HEK293 (cell line): ENCODE data around the gene NAALADL2.

ENCODE experiments used
- CTCF ChIA-PET: fragments of 350-600 bp; formaldehyde crosslinking; extraction: SDS; loops from one replicate; lab custom pipeline; 2021; ENCODE audit warnings: antibody characterized with exemption; lab: Yijun Ruan, JAX
- POLR2A ChIA-PET: fragments of 300-600 bp; formaldehyde crosslinking; extraction: SDS; loops from one replicate; lab custom pipeline; 2020; ENCODE audit warnings: antibody characterized with exemption, inconsistent platforms; lab: Yijun Ruan, JAX
- H3K27ac ChIP-seq: fragments of 200-500 bp; sonication (Bioruptor generic); 2 replicates; pipeline ENCODE4 v1.5.1; 2014; ENCODE audit warnings: low read depth, low read length, control low read depth, inconsistent platforms; ENCODE audit errors: extremely low read depth
- H3K36me3 ChIP-seq, 2 experiments: fragments of 200-500 bp in 1 of 2; sonication (Bioruptor generic) in 1 of 2; 1 replicate in 1 of 2; 2 replicates in 1 of 2; pipeline ENCODE4 v1.5.1; 2014 to 2017; ENCODE audit warnings: inconsistent platforms in 2 of 2, low read length in 2 of 2; ENCODE audit not compliant: control insufficient read depth in 2 of 2, insufficient read depth in 1 of 2
- H3K4me1 ChIP-seq: fragments of 200-500 bp; sonication (Bioruptor generic); 2 replicates; pipeline ENCODE4 v1.5.1; 2014; ENCODE audit warnings: mild to moderate bottlenecking, low read length, inconsistent platforms; ENCODE audit not compliant: control insufficient read depth, insufficient read depth
- H3K4me3 ChIP-seq: 2 replicates; pipeline ENCODE4 v1.5.1; 2011; ENCODE audit warnings: low read depth, mild to moderate bottlenecking, control low read depth, low read length, moderate library complexity
- H3K9me3 ChIP-seq: fragments of 200-500 bp; sonication (Bioruptor generic); 2 replicates; pipeline ENCODE4 v1.5.1; 2014; ENCODE audit warnings: low read depth, low read length, inconsistent platforms; ENCODE audit not compliant: control insufficient read depth, insufficient read depth
- ATF2 ChIP-seq: fragments of 450-650 bp; formaldehyde crosslinking; IDR thresholded peaks from 2 replicates; pipeline ENCODE4 v1.5.1; 2016; ENCODE audit warnings: missing biosample characterization, missing genetic modification characterization, low read depth
- GFI1B ChIP-seq: fragments of 450-650 bp; formaldehyde crosslinking; IDR thresholded peaks from 2 replicates; pipeline ENCODE4 v1.5.1; 2016; ENCODE audit warnings: missing biosample characterization, missing genetic modification characterization
- MYNN ChIP-seq: fragments of 450-650 bp; formaldehyde crosslinking; IDR thresholded peaks from 2 replicates; pipeline ENCODE4 v1.5.1; 2016; ENCODE audit warnings: missing biosample characterization, missing genetic modification characterization, borderline replicate concordance
- OVOL3 ChIP-seq: fragments of 450-650 bp; formaldehyde crosslinking; IDR thresholded peaks from 2 replicates; pipeline ENCODE4 v1.5.1; 2016; ENCODE audit warnings: missing biosample characterization, missing genetic modification characterization
- PRDM2 ChIP-seq: fragments of 450-650 bp; formaldehyde crosslinking; IDR thresholded peaks from 2 replicates; pipeline ENCODE4 v1.5.1; 2016; ENCODE audit warnings: missing biosample characterization, missing genetic modification characterization, borderline replicate concordance
- REPIN1 ChIP-seq: fragments of 450-650 bp; formaldehyde crosslinking; IDR thresholded peaks from 2 replicates; pipeline ENCODE4 v1.5.1; 2017; ENCODE audit warnings: missing biosample characterization, missing genetic modification characterization, low read depth
- SCRT2 ChIP-seq: fragments of 450-650 bp; formaldehyde crosslinking; IDR thresholded peaks from 2 replicates; pipeline ENCODE4 v1.5.1; 2016; ENCODE audit warnings: missing biosample characterization, missing genetic modification characterization
- SETDB1 ChIP-seq: IDR thresholded peaks from one replicate; pipeline ENCODE4 v1.6.1; 2017; ENCODE audit warnings: mild to moderate bottlenecking, low read length, moderate library complexity, mixed read lengths; ENCODE audit not compliant: insufficient read length
- YY2 ChIP-seq: fragments of 450-650 bp; formaldehyde crosslinking; IDR thresholded peaks from 2 replicates; pipeline ENCODE4 v1.5.1; 2016; ENCODE audit warnings: missing biosample characterization, missing genetic modification characterization
- ZBTB17 ChIP-seq: fragments of 450-650 bp; formaldehyde crosslinking; IDR thresholded peaks from 2 replicates; pipeline ENCODE4 v1.5.1; 2016; ENCODE audit warnings: missing biosample characterization, missing genetic modification characterization
- ZBTB44 ChIP-seq: fragments of 450-650 bp; IDR thresholded peaks from 2 replicates; pipeline ENCODE4 v1.5.1; 2018; ENCODE audit warnings: missing biosample characterization, mild to moderate bottlenecking, missing genetic modification characterization
- ZEB2 ChIP-seq: fragments of 450-650 bp; formaldehyde crosslinking; IDR thresholded peaks from 2 replicates; pipeline ENCODE4 v1.5.1; 2016; ENCODE audit warnings: missing biosample characterization, missing genetic modification characterization
- ZNF133 ChIP-seq: fragments of 450-650 bp; formaldehyde crosslinking; IDR thresholded peaks from 2 replicates; pipeline ENCODE4 v1.5.1; 2016; ENCODE audit warnings: missing biosample characterization, missing genetic modification characterization
- ZNF138 ChIP-seq: fragments of 450-650 bp; formaldehyde crosslinking; IDR thresholded peaks from 2 replicates; pipeline ENCODE4 v1.5.1; 2016; ENCODE audit warnings: missing biosample characterization, missing genetic modification characterization, borderline replicate concordance
- ZNF2 ChIP-seq: fragments of 450-650 bp; formaldehyde crosslinking; IDR thresholded peaks from 2 replicates; pipeline ENCODE4 v1.5.1; 2016; ENCODE audit warnings: missing biosample characterization, missing genetic modification characterization
- ZNF202 ChIP-seq: fragments of 450-650 bp; formaldehyde crosslinking; IDR thresholded peaks from 2 replicates; pipeline ENCODE4 v1.5.1; 2016; ENCODE audit warnings: missing biosample characterization, missing genetic modification characterization, borderline replicate concordance
- ZNF221 ChIP-seq: fragments of 450-650 bp; formaldehyde crosslinking; IDR thresholded peaks from 2 replicates; pipeline ENCODE4 v1.5.1; 2017; ENCODE audit warnings: missing biosample characterization, missing genetic modification characterization, borderline replicate concordance
- ZNF530 ChIP-seq: fragments of 450-650 bp; formaldehyde crosslinking; IDR thresholded peaks from 2 replicates; pipeline ENCODE4 v1.5.1; 2016; ENCODE audit warnings: low read depth, missing biosample characterization, missing genetic modification characterization
- ZNF549 ChIP-seq: fragments of 450-650 bp; IDR thresholded peaks from 2 replicates; pipeline ENCODE4 v1.5.1; 2018; ENCODE audit warnings: missing biosample characterization, missing genetic modification characterization, mild to moderate bottlenecking, inconsistent platforms, moderate library complexity
- ZNF585B ChIP-seq: fragments of 450-650 bp; formaldehyde crosslinking; IDR thresholded peaks from 2 replicates; pipeline ENCODE4 v1.5.1; 2016; ENCODE audit warnings: missing biosample characterization, missing genetic modification characterization
- ZNF626 ChIP-seq: fragments of 450-650 bp; sonication (Bioruptor Pico); formaldehyde crosslinking; IDR thresholded peaks from 2 replicates; pipeline ENCODE4 v1.5.1; 2018; ENCODE audit warnings: missing biosample characterization, missing genetic modification characterization, inconsistent platforms
- ZNF654 ChIP-seq: fragments of 450-650 bp; formaldehyde crosslinking; IDR thresholded peaks from 2 replicates; pipeline ENCODE4 v1.5.1; 2016; ENCODE audit warnings: low read depth, missing biosample characterization, missing genetic modification characterization
- ZNF707 ChIP-seq: fragments of 450-650 bp; formaldehyde crosslinking; IDR thresholded peaks from 2 replicates; pipeline ENCODE4 v1.5.1; 2016; ENCODE audit warnings: missing biosample characterization, missing genetic modification characterization
- ZNF768 ChIP-seq: fragments of 450-650 bp; formaldehyde crosslinking; IDR thresholded peaks from 2 replicates; pipeline ENCODE4 v1.5.1; 2018; ENCODE audit warnings: missing biosample characterization, mild to moderate bottlenecking, missing genetic modification characterization
- ZNF791 ChIP-seq: fragments of 450-650 bp; formaldehyde crosslinking; IDR thresholded peaks from 2 replicates; pipeline ENCODE4 v1.5.1; 2016; ENCODE audit warnings: missing biosample characterization, missing genetic modification characterization
- TF ChIP-seq, protein P1 (sequence below): sonication (generic); formaldehyde crosslinking; IDR thresholded peaks from 2 replicates; pipeline ENCODE4 v1.8.1; 2022; ENCODE audit warnings: mild to moderate bottlenecking, moderate library complexity, missing genetic modification reagents

NAALADL2 gene

DNA sequence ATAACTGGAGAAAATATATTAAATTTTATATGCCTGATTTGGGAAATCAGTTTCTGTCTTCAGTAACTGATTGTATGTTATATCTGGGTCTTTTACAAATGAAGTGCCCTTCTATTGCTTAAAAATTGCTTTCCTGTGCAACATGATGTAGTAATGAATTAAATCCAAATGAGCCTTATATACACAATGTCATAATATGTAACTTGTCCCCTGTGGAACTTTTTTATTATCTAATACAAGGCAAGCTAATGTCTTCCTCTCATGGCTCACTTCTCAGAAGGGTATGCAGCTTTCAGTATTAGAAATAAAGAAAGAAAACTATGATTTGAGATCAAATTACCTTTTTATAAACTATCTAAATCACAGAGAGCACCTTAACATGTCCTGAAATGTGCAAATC, 248.9 kb downstream of the NAALADL2 start (continued):
- TF ChIP-seq YY2 = no peak

DNA sequence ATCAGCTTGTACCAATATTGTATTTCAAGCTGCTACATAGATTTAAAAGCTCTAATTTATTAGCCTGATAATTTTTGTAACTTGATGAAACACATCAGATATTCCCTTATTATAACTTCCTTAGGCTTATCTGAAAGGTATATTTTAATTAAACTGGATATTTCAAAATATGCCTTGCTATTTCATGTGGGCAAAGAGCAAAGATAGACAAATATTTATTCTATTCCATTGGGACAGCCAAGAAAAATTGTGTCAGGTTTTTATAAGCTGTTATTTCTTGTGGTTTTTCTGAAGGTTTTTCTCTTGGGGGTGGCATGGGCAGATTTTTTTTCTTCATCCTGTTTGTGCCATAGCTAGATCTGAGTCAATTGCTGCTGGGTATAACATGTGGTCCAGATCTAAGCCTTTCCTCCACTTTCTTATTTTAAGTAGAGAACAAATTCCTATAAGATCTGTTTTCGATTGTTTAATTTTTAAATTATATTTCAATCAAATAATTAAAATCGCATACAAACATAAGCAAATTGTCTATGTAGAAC, 249.5 kb downstream of the NAALADL2 start:
- Histone ChIP-seq H3K27ac (no peak overlapping the region), H3K4me3 (no peak overlapping the region), H3K36me3 (no peaks in the 10 kb centered on the region), H3K4me1 (no peaks in the 10 kb centered on the region), H3K9me3 (no peaks in the 10 kb centered on the region)
- ChIA-PET CTCF (no interaction called here), POLR2A (no interaction called here)
- TF ChIP-seq ZNF138 (no peak), GFI1B (tag by site-specific recombination) (no peak), ZEB2 (no peak), ZNF221 (no peak), ZBTB17 (no peak), ZNF530 (no peak), ZNF133 (tag by site-specific recombination) (no peak), SCRT2 (tag by site-specific recombination) (no peak), ZBTB44 (no peak), ZNF585B (no peak)
- TF ChIP-seq, protein P1, sequence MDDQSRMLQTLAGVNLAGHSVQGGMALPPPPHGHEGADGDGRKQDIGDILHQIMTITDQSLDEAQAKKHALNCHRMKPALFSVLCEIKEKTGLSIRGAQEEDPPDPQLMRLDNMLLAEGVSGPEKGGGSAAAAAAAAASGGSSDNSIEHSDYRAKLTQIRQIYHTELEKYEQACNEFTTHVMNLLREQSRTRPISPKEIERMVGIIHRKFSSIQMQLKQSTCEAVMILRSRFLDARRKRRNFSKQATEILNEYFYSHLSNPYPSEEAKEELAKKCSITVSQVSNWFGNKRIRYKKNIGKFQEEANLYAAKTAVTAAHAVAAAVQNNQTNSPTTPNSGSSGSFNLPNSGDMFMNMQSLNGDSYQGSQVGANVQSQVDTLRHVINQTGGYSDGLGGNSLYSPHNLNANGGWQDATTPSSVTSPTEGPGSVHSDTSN (CRISPR knock-in tag) = no peak
- TF ChIP-seq, all 188 proteins: peak for 0

DNA sequence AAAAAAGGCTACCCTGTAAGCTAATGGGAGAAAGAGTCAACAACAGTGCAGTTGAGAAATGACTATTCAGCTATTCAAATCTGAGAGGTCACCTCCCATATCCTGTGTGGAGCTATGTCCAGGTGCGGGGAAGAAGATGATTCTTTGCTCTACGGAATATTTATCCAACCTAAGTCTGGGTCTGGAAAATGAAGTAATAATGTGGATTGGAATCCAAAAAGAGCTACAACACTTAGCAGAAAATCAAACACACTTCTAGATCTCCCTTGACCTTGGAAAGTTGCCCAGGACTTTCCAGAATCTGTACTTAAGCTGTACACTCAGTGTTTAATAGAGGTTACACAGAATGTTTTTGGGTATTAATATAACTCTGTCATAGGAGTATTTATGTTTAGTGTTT, 251.9 kb downstream of the NAALADL2 start:
- POLR2A ChIA-PET = no interaction called here
- Histone ChIP-seq H3K4me3 (no peak overlapping the region), H3K36me3 (no peaks in the 10 kb centered on the region), H3K9me3 (no peaks in the 10 kb centered on the region), H3K27ac (no peak overlapping the region), H3K4me1 (no peaks in the 10 kb centered on the region)
- CTCF ChIA-PET = interaction anchor here (0.6 kb wide), 1 partner anchor 920 kb away, joined by 3 read pairs; no protein-coding TSS in a partner anchor
- TF ChIP-seq ZNF549 (tag by site-specific recombination) (no peak), MYNN (tag by site-specific recombination) (no peak), ZNF791 (tag by site-specific recombination) (no peak), ZNF202 (no peak), ZNF2 (tag by site-specific recombination) (no peak), ATF2 (no peak), ZNF707 (tag by site-specific recombination) (no peak), REPIN1 (tag by site-specific recombination) (no peak), OVOL3 (tag by site-specific recombination) (no peak), ZNF768 (no peak), SETDB1 (no peak), PRDM2 (tag by site-specific recombination) (no peak), ZNF654 (tag by site-specific recombination) (no peak), ZNF626 (tag by site-specific recombination) (no peak)
- TF ChIP-seq, all 188 proteins: peak for 0
